ENCODE measurements around the gene ARHGEF10L.
A peak's percentile ranks its signal among the peaks of the same experiment; 100 is the strongest.

The ARHGEF10L gene

GRCh38 chr1:17635811-17636210 lies 96.3 kb downstream of the ARHGEF10L start:
- no peak for DNase-seq (ENCODE audit: low read depth in 3 of 3)

- no peak for DNase-seq (ENCODE audit: low read depth in 3 of 3)
Observed at GRCh38 chr1:17636612-17637011, 97.1 kb downstream of the ARHGEF10L start.

GRCh38 chr1:17637055-17637454 lies 97.6 kb downstream of the ARHGEF10L start:
- no peak for DNase-seq (ENCODE audit: low read depth in 3 of 3)

- no peak for DNase-seq (ENCODE audit: low read depth in 3 of 3)
Observed at GRCh38 chr1:17639703-17640340, 100.3 kb downstream of the ARHGEF10L start.

GRCh38 chr1:17640393-17640792 lies 100.9 kb downstream of the ARHGEF10L start:
- no peak for DNase-seq (ENCODE audit: low read depth in 3 of 3)

- no peak for DNase-seq (ENCODE audit: low read depth in 3 of 3)
Observed at GRCh38 chr1:17640975-17641374, 101.5 kb downstream of the ARHGEF10L start.

GRCh38 chr1:17642169-17642568 lies 102.7 kb downstream of the ARHGEF10L start:
- DNase-seq (ENCODE audit: low read depth in 3 of 3): no peak

- no peak for DNase-seq (ENCODE audit: low read depth in 3 of 3)
Observed at GRCh38 chr1:17642943-17643342, 103.4 kb downstream of the ARHGEF10L start.

- DNase-seq (ENCODE audit: low read depth in 3 of 3): no peak
Observed at GRCh38 chr1:17643861-17644703, 104.6 kb downstream of the ARHGEF10L start.

GRCh38 chr1:17645068-17645911 lies 105.8 kb downstream of the ARHGEF10L start:
- DNase-seq (ENCODE audit: low read depth in 3 of 3): no peak

- DNase-seq (ENCODE audit: low read depth in 3 of 3): no peak
Observed at GRCh38 chr1:17646444-17647280, 107.2 kb downstream of the ARHGEF10L start.

GRCh38 chr1:17648457-17649145 lies 109.1 kb downstream of the ARHGEF10L start:
- no peak for DNase-seq (ENCODE audit: low read depth in 3 of 3)

- DNase-seq (ENCODE audit: low read depth in 3 of 3): no peak
Observed at GRCh38 chr1:17649371-17650106, 110.0 kb downstream of the ARHGEF10L start.

- DNase-seq (ENCODE audit: low read depth in 3 of 3): no peak
Observed at GRCh38 chr1:17653276-17653675, 113.8 kb downstream of the ARHGEF10L start.

- peak in 2 of 3 donors; percentile 5 to 9 for DNase-seq (ENCODE audit: low read depth in 3 of 3)
Observed at GRCh38 chr1:17653728-17654351, 114.3 kb downstream of the ARHGEF10L start.

GRCh38 chr1:17654519-17654918 lies 115.0 kb downstream of the ARHGEF10L start:
- DNase-seq (ENCODE audit: low read depth in 3 of 3): no peak

GRCh38 chr1:17655169-17655568 lies 115.7 kb downstream of the ARHGEF10L start:
- DNase-seq (ENCODE audit: low read depth in 3 of 3): no peak

- no peak for DNase-seq (ENCODE audit: low read depth in 3 of 3)
Observed at GRCh38 chr1:17655922-17656321, 116.4 kb downstream of the ARHGEF10L start.

- no peak for DNase-seq (ENCODE audit: low read depth in 3 of 3)
Observed at GRCh38 chr1:17657436-17657835, 117.9 kb downstream of the ARHGEF10L start.

GRCh38 chr1:17658837-17659236 lies 119.3 kb downstream of the ARHGEF10L start:
- no peak for DNase-seq (ENCODE audit: low read depth in 3 of 3)
